Non-pigmented ciliary epithelial cell (primary cell): ENCODE results near the gene GNG7.
"Not testable (repeated sequence)": the region's sequence is repeated elsewhere in the genome, so short reads cannot be mapped to it uniquely, and the experiment has no call there.

Experiments
- DNase-seq: peaks from one replicate; pipeline ENCODE4 v3.0.0-alpha.2; 2010; ENCODE audit warnings: low read depth

Gene GNG7

GRCh38 chr19:2675892-2676291, 26.6 kb downstream of the GNG7 start:
- DNase-seq, result no peak

GRCh38 chr19:2670217-2670616, 32.3 kb downstream of the GNG7 start:
- DNase-seq, result no peak

DNA sequence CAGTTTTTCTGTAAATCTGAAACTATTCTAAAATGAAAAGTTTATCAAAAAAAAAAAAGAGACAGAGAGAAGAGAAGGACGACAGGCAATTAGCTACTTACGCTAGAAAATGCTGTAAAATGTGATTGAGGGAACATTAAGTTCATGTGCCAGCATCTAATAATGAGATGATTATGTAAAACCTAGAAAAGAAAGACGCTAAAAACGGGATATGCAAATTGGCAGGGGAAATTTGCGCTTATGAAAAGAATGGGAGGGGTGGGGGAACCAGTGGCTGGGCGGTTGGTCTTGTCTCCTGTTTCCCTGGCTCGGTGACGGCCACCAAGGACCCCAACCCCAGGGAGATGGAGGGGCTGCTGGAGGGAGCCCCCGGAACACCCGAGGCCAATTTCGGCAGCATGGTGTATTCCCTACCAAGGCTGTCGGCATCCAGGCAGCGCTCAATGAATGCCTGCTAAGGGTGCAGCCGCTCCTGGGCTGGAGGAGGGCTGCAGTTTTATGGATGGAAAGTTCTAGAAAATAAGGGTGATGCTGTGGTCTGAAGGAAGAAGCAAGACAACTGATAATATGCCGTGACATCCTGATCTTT, 34.2 kb downstream of the GNG7 start:
- no peak for DNase-seq

DNA sequence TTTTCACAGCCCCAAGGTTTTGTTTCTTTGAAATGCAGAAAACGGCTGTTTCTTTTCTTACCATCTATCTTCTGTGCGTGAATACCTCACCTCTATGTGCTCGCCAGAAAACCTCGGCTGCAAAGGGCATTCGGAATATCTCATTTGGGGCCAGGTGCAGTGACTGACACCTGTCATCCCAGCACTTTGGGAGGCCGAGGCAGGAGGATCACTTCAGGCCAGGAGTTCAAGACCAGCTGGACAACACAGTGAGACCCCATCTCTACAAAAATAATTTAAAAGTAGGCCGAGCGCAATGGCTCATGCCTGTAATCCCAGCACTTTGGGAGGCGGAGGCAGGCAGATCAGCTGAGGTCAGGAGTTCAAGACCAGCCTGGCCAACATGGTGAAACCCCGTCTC, 35.1 kb downstream of the GNG7 start:
- not testable (repeated sequence) for DNase-seq

GRCh38 chr19:2666344-2666994, 36.0 kb downstream of the GNG7 start:
- DNase-seq, result no peak

GRCh38 chr19:2665103-2665502, 37.4 kb downstream of the GNG7 start:
- DNase-seq, result no peak

- DNase-seq, result no peak
Observed at GRCh38 chr19:2663920-2664571, 38.4 kb downstream of the GNG7 start.

GRCh38 chr19:2661615-2662014, 40.9 kb downstream of the GNG7 start:
- DNase-seq, result no peak

GRCh38 chr19:2659856-2660432, 42.5 kb downstream of the GNG7 start:
- no peak for DNase-seq

DNA sequence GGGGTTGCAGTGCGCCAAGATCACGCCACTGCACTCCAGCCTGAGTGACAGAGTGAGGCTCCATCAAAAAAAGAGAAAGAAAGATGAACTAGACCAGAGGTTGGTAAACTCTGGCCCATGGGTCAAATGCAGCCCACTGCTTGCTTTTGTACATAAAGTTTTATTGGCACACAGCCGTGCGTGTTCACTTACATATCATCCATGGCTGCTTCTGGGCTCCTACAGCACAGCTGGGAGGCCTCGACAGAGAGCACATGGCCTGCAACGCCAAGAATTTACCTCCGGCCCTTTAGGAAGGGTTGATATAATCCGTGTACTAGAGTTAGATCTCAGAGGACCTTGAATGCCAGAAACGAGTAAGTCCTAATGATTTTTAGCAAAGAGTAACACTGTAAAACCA, 46.0 kb downstream of the GNG7 start:
- no peak for DNase-seq

GRCh38 chr19:2653710-2654707, 48.5 kb downstream of the GNG7 start:
- DNase-seq, result no peak

DNA sequence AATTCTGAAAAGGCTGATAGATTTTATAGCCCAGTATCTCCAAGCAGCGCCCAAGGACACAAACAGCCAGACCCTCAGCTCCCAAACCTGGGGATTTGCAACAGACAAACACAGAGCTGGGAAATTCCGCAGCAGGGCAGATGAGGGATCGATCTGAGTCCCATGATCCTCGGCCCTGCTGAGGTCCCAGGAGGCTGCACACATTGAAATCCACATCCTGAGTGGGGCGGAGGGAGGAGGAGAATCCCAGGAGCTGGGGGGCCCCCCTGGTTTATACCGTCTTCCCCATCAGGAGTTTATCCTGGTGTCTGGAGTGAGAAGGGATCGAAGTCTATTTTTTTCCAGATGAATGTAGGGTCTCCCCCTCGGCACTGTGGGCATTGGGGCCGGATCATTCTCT, 49.3 kb downstream of the GNG7 start:
- DNase-seq, result no peak

- DNase-seq, result no peak
Observed at GRCh38 chr19:2652504-2653099, 49.9 kb downstream of the GNG7 start.

DNA sequence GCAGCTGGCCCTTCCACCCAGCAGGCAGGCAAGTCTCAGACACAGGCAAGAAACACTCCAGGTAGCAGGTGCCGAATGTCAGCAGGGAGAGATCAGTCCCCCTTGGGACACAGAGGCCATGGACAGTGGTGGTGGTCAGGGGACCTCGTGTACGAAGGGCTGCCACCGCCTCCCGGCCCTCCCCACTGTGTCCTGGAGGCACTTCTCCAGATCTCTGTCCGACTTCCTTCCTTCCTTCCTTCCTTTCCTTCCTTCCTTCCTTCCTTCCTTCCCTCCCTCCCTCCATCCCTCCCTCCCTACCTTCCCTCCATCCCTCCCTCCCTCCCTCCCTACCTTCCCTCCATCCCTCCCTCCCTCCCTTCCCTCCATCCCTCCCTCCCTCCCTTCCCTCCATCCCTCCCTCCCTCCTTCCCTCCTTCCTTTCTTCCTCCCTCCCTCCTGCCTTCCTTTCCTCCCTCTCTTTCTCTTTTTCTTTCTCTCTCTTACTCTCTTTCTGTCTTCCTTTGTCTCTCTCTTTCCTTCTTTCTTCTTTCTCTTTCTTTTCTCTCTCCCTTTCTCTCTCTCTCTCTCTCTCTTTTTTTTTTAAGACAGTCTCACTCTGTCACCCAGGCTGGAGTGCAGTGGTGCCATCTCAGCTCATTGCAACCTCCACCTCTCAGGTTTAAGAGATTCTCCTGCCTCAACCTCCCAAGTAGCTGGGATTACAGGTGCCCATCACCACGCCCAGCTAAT, 51.3 kb downstream of the GNG7 start:
- not testable (repeated sequence) for DNase-seq

DNA sequence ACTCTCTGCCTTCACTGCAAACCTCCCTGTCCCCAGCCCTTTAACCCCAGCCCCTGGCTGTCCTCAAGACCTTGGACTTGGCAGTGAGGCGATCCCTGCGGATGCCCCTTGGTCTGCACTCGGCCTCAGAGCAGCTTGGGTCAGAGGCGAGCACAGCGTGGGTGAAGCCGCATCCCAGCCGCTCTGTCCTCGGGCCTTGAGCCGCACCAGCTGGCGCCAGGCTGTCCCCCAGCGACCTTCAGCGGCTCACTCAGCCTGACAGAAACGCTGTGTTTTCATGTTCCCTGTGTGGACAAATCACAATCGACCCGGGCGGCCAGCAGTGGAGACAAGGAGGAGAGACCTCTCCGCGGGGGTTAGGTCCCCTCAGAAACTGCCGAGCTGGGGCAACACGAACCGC, 52.0 kb downstream of the GNG7 start:
- DNase-seq, result no peak

DNA sequence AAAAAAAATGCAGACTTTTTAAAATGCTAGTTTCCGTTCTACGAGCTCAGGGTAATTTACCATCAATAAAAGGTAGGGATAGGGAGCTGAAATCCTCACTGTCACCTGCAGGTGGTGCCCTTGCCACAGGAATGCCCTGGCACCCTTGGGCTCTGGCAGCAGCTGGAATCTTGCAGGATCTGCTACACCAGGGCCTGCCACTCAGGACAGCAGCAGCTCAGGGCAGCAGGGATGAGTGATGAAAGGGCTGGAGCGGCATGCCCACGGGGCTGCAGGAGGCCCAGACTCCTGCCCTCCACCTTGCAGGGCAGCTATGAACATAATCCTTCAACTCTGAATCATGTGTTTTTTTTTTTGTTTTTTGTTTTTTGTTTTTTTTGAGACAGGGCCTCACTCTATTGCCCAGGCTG, 54.0 kb downstream of the GNG7 start:
- peak; percentile 30 for DNase-seq

DNA sequence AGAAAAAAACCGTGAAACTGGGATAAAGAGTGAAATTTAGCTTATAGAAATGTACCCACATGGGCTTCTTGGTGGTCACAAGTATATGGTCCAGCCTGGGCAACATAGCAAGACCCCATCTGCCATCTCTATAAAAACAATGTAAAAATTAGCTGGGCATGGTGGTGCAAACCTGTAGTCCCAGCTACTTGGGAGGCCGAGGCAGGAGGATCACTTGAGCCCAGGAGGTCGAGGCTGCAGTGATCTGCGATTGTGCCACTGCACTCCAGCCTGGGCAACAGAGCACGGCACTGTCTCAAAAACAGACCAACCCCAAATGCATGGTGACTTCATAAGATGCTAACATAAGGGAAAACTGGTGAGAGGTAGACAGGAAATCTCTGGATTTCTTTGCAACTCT, 54.4 kb downstream of the GNG7 start:
- no peak for DNase-seq

DNA sequence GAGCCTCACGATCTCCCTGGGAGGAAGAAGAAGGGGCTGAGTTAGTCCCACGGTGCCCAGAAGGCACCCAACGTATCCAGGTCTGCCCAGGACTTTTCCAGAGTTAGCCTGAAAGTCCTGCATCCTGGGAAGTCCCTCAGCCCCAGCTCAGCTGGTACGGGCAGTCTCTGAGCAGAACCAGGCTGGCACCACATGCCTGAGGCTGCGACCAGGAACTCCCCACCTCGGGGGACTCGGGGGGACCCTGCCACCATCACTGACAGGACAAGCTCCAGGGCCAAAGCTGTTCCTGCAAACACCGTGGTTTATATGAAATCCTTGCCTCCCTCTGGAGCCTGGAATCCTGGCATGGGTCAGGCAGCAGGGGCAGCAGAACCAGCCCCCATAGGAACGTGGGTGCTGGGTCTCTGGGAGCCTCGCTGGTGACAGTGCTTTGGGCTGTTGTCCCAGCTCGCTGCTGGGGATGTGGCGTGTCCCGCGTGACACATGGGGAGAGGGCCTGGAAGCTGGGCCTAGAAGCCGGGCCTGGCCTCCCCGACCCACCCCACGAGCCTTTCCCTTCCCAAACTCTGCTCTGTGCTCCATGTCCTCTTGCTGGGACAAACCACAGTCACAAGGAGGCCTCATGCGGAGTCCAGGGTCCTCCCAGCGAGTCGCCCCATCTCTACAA, 55.5 kb downstream of the GNG7 start:
- no peak for DNase-seq

GRCh38 chr19:2645826-2646225, 56.7 kb downstream of the GNG7 start:
- DNase-seq, result no peak

GRCh38 chr19:2643123-2643737, 59.3 kb downstream of the GNG7 start:
- not testable (repeated sequence) for DNase-seq
